WTC11 (cell line): ENCODE measurements around the gene GREB1. TPM values are rescaled to one million over a fixed set of nuclear protein-coding genes. Genes with fewer than 3 reads are reported as not detected.

Experiments used
- ATAC-seq: fragments of 200-7000 bp; cut with Tn5 transposase; 2 replicates; pipeline ENCODE4 v1.10.0; 2021; ENCODE audit warnings: mild to moderate bottlenecking, moderate library complexity
- CTCF ChIA-PET: fragments of 300-600 bp; sonication (Branson Sonifier 250); formaldehyde crosslinking; loops from one replicate; lab custom pipeline; 2021; ENCODE audit warnings: antibody characterized with exemption; lab: Charles Lee
- POLR2A ChIA-PET: fragments of 350-600 bp; sonication (Branson Sonifier 250); formaldehyde crosslinking; loops from one replicate; lab custom pipeline; 2021; ENCODE audit warnings: antibody characterized with exemption; lab: Charles Lee
- DNase-seq: peaks from one replicate; pipeline ENCODE4 v3.0.0; 2021; ENCODE audit warnings: low spot score
- H3K27ac Mint-ChIP-seq: 2 replicates; pipeline ENCODE4 v1.8.0; 2021; ENCODE audit warnings: mixed read lengths
- H3K27me3 Mint-ChIP-seq: 2 replicates; pipeline ENCODE4 v1.8.0; 2021; ENCODE audit warnings: low read depth, mild to moderate bottlenecking, moderate library complexity, mixed read lengths
- H3K36me3 Mint-ChIP-seq: 2 replicates; pipeline ENCODE4 v1.8.0; 2021; ENCODE audit warnings: mixed read lengths
- H3K4me1 Mint-ChIP-seq: 2 replicates; pipeline ENCODE4 v1.8.0; 2022; ENCODE audit warnings: mixed read lengths
- H3K4me3 Mint-ChIP-seq: 2 replicates; pipeline ENCODE4 v1.8.0; 2021; ENCODE audit warnings: mild to moderate bottlenecking, moderate library complexity, mixed read lengths
- H3K9me3 Mint-ChIP-seq: 2 replicates; pipeline ENCODE4 v1.8.0; 2021; ENCODE audit warnings: mixed read lengths
- ATF1 ChIP-seq: sonication (generic); formaldehyde crosslinking; IDR thresholded peaks from 2 replicates; pipeline ENCODE4 v1.8.1; 2023; ENCODE audit warnings: mild to moderate bottlenecking, moderate library complexity, missing genetic modification reagents
- CREM ChIP-seq: sonication (generic); formaldehyde crosslinking; IDR thresholded peaks from 2 replicates; pipeline ENCODE4 v1.8.1; 2022; ENCODE audit warnings: mild to moderate bottlenecking, missing genetic modification reagents, moderate library complexity
- ESRRA ChIP-seq: sonication (generic); formaldehyde crosslinking; IDR thresholded peaks from 2 replicates; pipeline ENCODE4 v1.8.1; 2022; ENCODE audit warnings: mild to moderate bottlenecking, missing genetic modification reagents, borderline replicate concordance
- ETV6 ChIP-seq: sonication (generic); formaldehyde crosslinking; IDR thresholded peaks from 2 replicates; pipeline ENCODE4 v1.8.1; 2022; ENCODE audit warnings: mild to moderate bottlenecking, missing genetic modification reagents
- GRHL2 ChIP-seq: fragments of 250-450 bp; sonication (Bioruptor Pico); IDR thresholded peaks from 2 replicates; pipeline ENCODE4 v1.8.0; 2022; ENCODE audit warnings: mild to moderate bottlenecking, moderate library complexity; ENCODE audit not compliant: insufficient replicate concordance, severe bottlenecking
- NR2C2 ChIP-seq: sonication (generic); formaldehyde crosslinking; IDR thresholded peaks from 2 replicates; pipeline ENCODE4 v1.8.0; 2022; ENCODE audit warnings: mild to moderate bottlenecking, missing genetic modification reagents
- PRRX2 ChIP-seq: fragments of 250-450 bp; sonication (Bioruptor Pico); IDR thresholded peaks from 2 replicates; pipeline ENCODE4 v1.8.0; 2021; ENCODE audit warnings: mild to moderate bottlenecking
- RORB ChIP-seq: fragments of 250-450 bp; sonication (Bioruptor Pico); IDR thresholded peaks from 2 replicates; pipeline ENCODE4 v1.9.0; 2021; ENCODE audit warnings: mild to moderate bottlenecking
- ZNF138 ChIP-seq: sonication (generic); formaldehyde crosslinking; conservative IDR thresholded peaks from 2 replicates; pipeline ENCODE4 v1.8.1; 2022; ENCODE audit warnings: mild to moderate bottlenecking, moderate library complexity, missing genetic modification reagents
- total RNA-seq: library from RNA; stranded (reverse); gene quantifications from 3 replicates; pipeline ENCODE4 v1.2.3, GENCODE V29; 2021
- TF ChIP-seq, protein P1 (sequence below): sonication (generic); formaldehyde crosslinking; IDR thresholded peaks from 2 replicates; pipeline ENCODE4 v1.8.1; 2023; ENCODE audit warnings: mild to moderate bottlenecking, missing genetic modification reagents
- TF ChIP-seq, protein P2 (sequence below): sonication (generic); formaldehyde crosslinking; IDR thresholded peaks from 2 replicates; pipeline ENCODE4 v1.8.0; 2023; ENCODE audit warnings: mild to moderate bottlenecking, missing genetic modification reagents
- TF ChIP-seq, protein P3 (sequence below): fragments of 250-450 bp; sonication (Bioruptor Pico); IDR thresholded peaks from 2 replicates; pipeline ENCODE4 v1.9.0; 2021; ENCODE audit warnings: moderate library complexity, mild to moderate bottlenecking, inconsistent platforms, borderline replicate concordance
- TF ChIP-seq, protein P4 (sequence below): sonication (generic); formaldehyde crosslinking; IDR thresholded peaks from 2 replicates; pipeline ENCODE4 v1.8.1; 2022; ENCODE audit warnings: low read depth, missing genetic modification reagents, borderline replicate concordance
- TF ChIP-seq, protein P5 (sequence below): sonication (generic); formaldehyde crosslinking; IDR thresholded peaks from 2 replicates; pipeline ENCODE4 v1.8.1; 2022; ENCODE audit warnings: mild to moderate bottlenecking, missing genetic modification reagents, moderate library complexity, borderline replicate concordance
- TF ChIP-seq, protein P6 (sequence below): sonication (generic); formaldehyde crosslinking; IDR thresholded peaks from 2 replicates; pipeline ENCODE4 v1.8.0; 2023; ENCODE audit warnings: missing genetic modification reagents, mild to moderate bottlenecking, borderline replicate concordance
- TF ChIP-seq, protein P7 (sequence below): sonication (generic); formaldehyde crosslinking; IDR thresholded peaks from 2 replicates; pipeline ENCODE4 v1.8.0; 2022; ENCODE audit warnings: mild to moderate bottlenecking, missing genetic modification reagents

The GREB1 gene
- total RNA-seq, 1 experiment from 2014 or later: 35.7 TPM

DNA sequence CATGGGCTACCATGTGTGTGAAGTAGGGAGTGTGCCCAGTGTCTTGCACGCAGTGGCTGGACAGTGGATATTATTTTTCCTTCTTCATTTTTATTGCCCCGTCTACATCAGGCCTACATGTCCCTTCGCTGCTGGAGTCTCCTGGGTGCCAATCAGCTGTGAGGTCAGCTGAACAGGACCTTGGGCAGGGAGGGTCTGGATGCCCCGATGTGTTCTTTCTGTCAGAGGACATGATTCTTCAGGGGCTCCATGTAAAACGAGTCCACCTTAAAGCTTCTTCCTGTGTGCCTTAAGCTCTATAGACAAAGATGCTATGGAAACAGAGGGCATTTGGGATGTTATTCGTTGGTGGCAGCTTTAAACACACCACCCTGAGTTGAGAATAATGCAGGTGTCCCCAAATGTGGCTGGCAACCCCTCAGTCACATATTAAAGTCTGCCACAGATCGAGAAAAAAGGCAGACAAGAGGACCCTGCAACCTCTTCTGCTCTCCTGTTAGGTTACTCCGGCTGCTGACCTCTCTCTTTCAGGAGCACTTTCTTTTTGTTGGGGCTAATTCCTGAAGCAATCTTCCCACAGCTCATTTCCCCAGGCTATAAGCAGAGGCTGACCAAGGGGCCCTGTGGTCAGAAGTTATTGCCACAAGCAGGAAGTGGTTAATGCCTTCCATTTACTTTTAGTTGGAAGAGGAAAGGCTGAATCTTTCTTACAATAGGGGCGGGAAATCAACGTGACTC, 20.0 kb downstream of the GREB1 start:
- TF ChIP-seq, protein P1, sequence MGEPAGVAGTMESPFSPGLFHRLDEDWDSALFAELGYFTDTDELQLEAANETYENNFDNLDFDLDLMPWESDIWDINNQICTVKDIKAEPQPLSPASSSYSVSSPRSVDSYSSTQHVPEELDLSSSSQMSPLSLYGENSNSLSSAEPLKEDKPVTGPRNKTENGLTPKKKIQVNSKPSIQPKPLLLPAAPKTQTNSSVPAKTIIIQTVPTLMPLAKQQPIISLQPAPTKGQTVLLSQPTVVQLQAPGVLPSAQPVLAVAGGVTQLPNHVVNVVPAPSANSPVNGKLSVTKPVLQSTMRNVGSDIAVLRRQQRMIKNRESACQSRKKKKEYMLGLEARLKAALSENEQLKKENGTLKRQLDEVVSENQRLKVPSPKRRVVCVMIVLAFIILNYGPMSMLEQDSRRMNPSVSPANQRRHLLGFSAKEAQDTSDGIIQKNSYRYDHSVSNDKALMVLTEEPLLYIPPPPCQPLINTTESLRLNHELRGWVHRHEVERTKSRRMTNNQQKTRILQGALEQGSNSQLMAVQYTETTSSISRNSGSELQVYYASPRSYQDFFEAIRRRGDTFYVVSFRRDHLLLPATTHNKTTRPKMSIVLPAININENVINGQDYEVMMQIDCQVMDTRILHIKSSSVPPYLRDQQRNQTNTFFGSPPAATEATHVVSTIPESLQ (CRISPR knock-in tag): no peak
- TF ChIP-seq GRHL2 (CRISPR knock-in tag): no peak
- TF ChIP-seq RORB (CRISPR knock-in tag): no peak
- no peak for TF ChIP-seq PRRX2 (CRISPR knock-in tag)
- H3K27me3 Mint-ChIP-seq: no peaks in the 10 kb centered on the region
- no peak overlapping the region for H3K4me3 Mint-ChIP-seq
- H3K4me1 Mint-ChIP-seq: peaks cover 60% of the 10 kb centered on the region
- no peak overlapping the region; the same call in 1 of the 2 replicates for H3K27ac Mint-ChIP-seq
- ChIA-PET POLR2A (no interaction called here), CTCF (interaction anchor here (0.8 to 0.9 kb wide), 2 partner anchors 19 to 29 kb away, joined by 3 to 5 read pairs; no protein-coding TSS in a partner anchor)
- no peak for ATAC-seq
- DNase-seq: no peak
- H3K36me3 Mint-ChIP-seq: peaks cover 4% of the 10 kb centered on the region; the same call in 1 of the 2 replicates
- peaks cover 5% of the 10 kb centered on the region for H3K9me3 Mint-ChIP-seq

DNA sequence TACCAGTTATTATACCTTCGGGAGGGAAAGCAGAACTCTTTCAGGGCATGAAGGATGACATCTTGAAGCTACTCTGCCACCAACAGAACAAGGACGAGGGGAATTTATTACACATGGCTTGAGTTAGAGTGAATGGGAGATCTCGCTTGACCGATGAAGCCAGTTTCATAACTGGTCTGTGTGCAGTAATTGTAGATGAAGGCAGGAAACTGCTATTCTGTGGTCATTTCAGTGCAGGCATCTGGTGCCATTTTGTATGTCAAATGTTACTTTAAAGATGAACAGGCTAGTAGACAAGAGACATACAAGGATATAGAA, 20.5 kb downstream of the GREB1 start:
- CTCF ChIA-PET: interaction anchor here (0.8 kb wide), 1 partner anchor 29 kb away, joined by 5 read pairs; no protein-coding TSS in a partner anchor
- no peak overlapping the region; the same call in 1 of the 2 replicates for H3K27ac Mint-ChIP-seq
- POLR2A ChIA-PET: no interaction called here
- H3K27me3 Mint-ChIP-seq: no peaks in the 10 kb centered on the region
- ATAC-seq: no peak
- H3K9me3 Mint-ChIP-seq: peaks cover 5% of the 10 kb centered on the region
- no peak for DNase-seq
- peaks cover 4% of the 10 kb centered on the region; the same call in 1 of the 2 replicates for H3K36me3 Mint-ChIP-seq
- no peak overlapping the region for H3K4me3 Mint-ChIP-seq
- peaks cover 64% of the 10 kb centered on the region for H3K4me1 Mint-ChIP-seq
- TF ChIP-seq RORB (CRISPR knock-in tag): no peak
- TF ChIP-seq, protein P2, sequence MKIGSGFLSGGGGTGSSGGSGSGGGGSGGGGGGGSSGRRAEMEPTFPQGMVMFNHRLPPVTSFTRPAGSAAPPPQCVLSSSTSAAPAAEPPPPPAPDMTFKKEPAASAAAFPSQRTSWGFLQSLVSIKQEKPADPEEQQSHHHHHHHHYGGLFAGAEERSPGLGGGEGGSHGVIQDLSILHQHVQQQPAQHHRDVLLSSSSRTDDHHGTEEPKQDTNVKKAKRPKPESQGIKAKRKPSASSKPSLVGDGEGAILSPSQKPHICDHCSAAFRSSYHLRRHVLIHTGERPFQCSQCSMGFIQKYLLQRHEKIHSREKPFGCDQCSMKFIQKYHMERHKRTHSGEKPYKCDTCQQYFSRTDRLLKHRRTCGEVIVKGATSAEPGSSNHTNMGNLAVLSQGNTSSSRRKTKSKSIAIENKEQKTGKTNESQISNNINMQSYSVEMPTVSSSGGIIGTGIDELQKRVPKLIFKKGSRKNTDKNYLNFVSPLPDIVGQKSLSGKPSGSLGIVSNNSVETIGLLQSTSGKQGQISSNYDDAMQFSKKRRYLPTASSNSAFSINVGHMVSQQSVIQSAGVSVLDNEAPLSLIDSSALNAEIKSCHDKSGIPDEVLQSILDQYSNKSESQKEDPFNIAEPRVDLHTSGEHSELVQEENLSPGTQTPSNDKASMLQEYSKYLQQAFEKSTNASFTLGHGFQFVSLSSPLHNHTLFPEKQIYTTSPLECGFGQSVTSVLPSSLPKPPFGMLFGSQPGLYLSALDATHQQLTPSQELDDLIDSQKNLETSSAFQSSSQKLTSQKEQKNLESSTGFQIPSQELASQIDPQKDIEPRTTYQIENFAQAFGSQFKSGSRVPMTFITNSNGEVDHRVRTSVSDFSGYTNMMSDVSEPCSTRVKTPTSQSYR: no peak
- TF ChIP-seq ESRRA: no peak
- no peak for TF ChIP-seq ZNF138 (CRISPR knock-in tag)
- TF ChIP-seq, protein P3, sequence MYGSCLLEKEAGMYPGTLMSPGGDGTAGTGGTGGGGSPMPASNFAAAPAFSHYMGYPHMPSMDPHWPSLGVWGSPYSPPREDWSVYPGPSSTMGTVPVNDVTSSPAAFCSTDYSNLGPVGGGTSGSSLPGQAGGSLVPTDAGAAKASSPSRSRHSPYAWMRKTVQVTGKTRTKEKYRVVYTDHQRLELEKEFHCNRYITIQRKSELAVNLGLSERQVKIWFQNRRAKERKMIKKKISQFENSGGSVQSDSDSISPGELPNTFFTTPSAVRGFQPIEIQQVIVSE: no peak
- TF ChIP-seq, protein P4, sequence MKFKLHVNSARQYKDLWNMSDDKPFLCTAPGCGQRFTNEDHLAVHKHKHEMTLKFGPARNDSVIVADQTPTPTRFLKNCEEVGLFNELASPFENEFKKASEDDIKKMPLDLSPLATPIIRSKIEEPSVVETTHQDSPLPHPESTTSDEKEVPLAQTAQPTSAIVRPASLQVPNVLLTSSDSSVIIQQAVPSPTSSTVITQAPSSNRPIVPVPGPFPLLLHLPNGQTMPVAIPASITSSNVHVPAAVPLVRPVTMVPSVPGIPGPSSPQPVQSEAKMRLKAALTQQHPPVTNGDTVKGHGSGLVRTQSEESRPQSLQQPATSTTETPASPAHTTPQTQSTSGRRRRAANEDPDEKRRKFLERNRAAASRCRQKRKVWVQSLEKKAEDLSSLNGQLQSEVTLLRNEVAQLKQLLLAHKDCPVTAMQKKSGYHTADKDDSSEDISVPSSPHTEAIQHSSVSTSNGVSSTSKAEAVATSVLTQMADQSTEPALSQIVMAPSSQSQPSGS (CRISPR knock-in tag): no peak
- no peak for TF ChIP-seq ATF1 (CRISPR knock-in tag)
- TF ChIP-seq, protein P5, sequence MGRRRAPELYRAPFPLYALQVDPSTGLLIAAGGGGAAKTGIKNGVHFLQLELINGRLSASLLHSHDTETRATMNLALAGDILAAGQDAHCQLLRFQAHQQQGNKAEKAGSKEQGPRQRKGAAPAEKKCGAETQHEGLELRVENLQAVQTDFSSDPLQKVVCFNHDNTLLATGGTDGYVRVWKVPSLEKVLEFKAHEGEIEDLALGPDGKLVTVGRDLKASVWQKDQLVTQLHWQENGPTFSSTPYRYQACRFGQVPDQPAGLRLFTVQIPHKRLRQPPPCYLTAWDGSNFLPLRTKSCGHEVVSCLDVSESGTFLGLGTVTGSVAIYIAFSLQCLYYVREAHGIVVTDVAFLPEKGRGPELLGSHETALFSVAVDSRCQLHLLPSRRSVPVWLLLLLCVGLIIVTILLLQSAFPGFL (CRISPR knock-in tag): no peak
- no peak for TF ChIP-seq ETV6 (CRISPR knock-in tag)
- no peak for TF ChIP-seq NR2C2 (CRISPR knock-in tag)
- TF ChIP-seq, protein P6, sequence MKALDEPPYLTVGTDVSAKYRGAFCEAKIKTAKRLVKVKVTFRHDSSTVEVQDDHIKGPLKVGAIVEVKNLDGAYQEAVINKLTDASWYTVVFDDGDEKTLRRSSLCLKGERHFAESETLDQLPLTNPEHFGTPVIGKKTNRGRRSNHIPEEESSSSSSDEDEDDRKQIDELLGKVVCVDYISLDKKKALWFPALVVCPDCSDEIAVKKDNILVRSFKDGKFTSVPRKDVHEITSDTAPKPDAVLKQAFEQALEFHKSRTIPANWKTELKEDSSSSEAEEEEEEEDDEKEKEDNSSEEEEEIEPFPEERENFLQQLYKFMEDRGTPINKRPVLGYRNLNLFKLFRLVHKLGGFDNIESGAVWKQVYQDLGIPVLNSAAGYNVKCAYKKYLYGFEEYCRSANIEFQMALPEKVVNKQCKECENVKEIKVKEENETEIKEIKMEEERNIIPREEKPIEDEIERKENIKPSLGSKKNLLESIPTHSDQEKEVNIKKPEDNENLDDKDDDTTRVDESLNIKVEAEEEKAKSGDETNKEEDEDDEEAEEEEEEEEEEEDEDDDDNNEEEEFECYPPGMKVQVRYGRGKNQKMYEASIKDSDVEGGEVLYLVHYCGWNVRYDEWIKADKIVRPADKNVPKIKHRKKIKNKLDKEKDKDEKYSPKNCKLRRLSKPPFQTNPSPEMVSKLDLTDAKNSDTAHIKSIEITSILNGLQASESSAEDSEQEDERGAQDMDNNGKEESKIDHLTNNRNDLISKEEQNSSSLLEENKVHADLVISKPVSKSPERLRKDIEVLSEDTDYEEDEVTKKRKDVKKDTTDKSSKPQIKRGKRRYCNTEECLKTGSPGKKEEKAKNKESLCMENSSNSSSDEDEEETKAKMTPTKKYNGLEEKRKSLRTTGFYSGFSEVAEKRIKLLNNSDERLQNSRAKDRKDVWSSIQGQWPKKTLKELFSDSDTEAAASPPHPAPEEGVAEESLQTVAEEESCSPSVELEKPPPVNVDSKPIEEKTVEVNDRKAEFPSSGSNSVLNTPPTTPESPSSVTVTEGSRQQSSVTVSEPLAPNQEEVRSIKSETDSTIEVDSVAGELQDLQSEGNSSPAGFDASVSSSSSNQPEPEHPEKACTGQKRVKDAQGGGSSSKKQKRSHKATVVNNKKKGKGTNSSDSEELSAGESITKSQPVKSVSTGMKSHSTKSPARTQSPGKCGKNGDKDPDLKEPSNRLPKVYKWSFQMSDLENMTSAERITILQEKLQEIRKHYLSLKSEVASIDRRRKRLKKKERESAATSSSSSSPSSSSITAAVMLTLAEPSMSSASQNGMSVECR: no peak
- no peak for TF ChIP-seq CREM (CRISPR knock-in tag)
- TF ChIP-seq, protein P7, sequence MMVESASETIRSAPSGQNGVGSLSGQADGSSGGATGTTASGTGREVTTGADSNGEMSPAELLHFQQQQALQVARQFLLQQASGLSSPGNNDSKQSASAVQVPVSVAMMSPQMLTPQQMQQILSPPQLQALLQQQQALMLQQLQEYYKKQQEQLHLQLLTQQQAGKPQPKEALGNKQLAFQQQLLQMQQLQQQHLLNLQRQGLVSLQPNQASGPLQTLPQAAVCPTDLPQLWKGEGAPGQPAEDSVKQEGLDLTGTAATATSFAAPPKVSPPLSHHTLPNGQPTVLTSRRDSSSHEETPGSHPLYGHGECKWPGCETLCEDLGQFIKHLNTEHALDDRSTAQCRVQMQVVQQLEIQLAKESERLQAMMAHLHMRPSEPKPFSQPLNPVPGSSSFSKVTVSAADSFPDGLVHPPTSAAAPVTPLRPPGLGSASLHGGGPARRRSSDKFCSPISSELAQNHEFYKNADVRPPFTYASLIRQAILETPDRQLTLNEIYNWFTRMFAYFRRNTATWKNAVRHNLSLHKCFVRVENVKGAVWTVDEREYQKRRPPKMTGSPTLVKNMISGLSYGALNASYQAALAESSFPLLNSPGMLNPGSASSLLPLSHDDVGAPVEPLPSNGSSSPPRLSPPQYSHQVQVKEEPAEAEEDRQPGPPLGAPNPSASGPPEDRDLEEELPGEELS (CRISPR knock-in tag): no peak
